Neural crest cell (in vitro differentiated cells): ENCODE measurements around the gene MZT1. TPM values are rescaled to one million over a fixed set of nuclear protein-coding genes. Genes with fewer than 3 reads are reported as not detected.

Experiments used
- DNase-seq: peaks from one replicate; pipeline ENCODE4 v3.0.0; 2021; ENCODE audit warnings: low read depth, mixed read lengths, low spot score
- H3K27ac Mint-ChIP-seq: one replicate; pipeline ENCODE4 v1.8.0; 2021; ENCODE audit warnings: mild to moderate bottlenecking, mixed read lengths; ENCODE audit not compliant: unreplicated experiment
- H3K27me3 Mint-ChIP-seq: 2 replicates; pipeline ENCODE4 v1.8.0; 2021; ENCODE audit warnings: low read depth, mild to moderate bottlenecking, mixed read lengths
- H3K36me3 Mint-ChIP-seq: 2 replicates; pipeline ENCODE4 v1.8.0; 2021; ENCODE audit warnings: low read depth, mild to moderate bottlenecking, mixed read lengths
- H3K4me1 Mint-ChIP-seq: 2 replicates; pipeline ENCODE4 v1.8.0; 2021; ENCODE audit warnings: mixed read lengths
- H3K4me3 Mint-ChIP-seq: one replicate; pipeline ENCODE4 v1.8.0; 2021; ENCODE audit warnings: mild to moderate bottlenecking, mixed read lengths
- H3K9me3 Mint-ChIP-seq: 2 replicates; pipeline ENCODE4 v1.8.0; 2021; ENCODE audit warnings: mixed read lengths
- total RNA-seq: library from RNA; stranded (reverse); gene quantifications from 2 replicates; pipeline ENCODE4 v1.2.1, GENCODE V29; 2021
- TF ChIP-seq, protein P1 (sequence below): fragments of 200-600 bp; sonication (generic); conservative IDR thresholded peaks from 2 replicates; pipeline ENCODE4 v1.5.0; 2021; ENCODE audit warnings: antibody characterized with exemption, mild to moderate bottlenecking

Gene MZT1
- total RNA-seq, 1 donor from 2014 or later, result 18.4 TPM

DNA sequence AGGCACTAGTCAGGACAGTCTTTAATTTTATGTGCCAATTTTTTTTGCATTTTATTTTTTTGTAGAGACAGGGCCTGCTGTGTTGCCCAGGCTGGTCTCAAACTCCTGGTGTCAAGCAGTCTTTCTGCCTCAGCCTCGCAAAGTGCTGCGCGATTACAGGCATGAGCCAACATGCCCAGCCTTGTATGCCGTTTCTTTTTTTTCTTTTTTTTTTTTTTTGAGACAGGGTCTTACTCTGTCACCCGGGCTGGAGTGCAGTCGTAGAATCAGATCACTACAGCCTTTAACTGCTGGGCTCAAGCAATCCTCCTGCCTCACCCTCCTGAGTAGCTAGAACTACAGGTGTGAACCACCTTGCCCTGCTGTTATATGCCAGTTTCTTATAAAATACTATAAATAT, 26.7 kb upstream of the MZT1 start:
- Mint-ChIP-seq H3K4me3 (no peak overlapping the region), H3K27me3 (no peaks in the 10 kb centered on the region), H3K27ac (no peak overlapping the region), H3K36me3 (peaks cover 33% of the 10 kb centered on the region), H3K9me3 (peaks cover 2% of the 10 kb centered on the region), H3K4me1 (no peaks in the 10 kb centered on the region)
- DNase-seq, result no peak
- TF ChIP-seq, protein P1, sequence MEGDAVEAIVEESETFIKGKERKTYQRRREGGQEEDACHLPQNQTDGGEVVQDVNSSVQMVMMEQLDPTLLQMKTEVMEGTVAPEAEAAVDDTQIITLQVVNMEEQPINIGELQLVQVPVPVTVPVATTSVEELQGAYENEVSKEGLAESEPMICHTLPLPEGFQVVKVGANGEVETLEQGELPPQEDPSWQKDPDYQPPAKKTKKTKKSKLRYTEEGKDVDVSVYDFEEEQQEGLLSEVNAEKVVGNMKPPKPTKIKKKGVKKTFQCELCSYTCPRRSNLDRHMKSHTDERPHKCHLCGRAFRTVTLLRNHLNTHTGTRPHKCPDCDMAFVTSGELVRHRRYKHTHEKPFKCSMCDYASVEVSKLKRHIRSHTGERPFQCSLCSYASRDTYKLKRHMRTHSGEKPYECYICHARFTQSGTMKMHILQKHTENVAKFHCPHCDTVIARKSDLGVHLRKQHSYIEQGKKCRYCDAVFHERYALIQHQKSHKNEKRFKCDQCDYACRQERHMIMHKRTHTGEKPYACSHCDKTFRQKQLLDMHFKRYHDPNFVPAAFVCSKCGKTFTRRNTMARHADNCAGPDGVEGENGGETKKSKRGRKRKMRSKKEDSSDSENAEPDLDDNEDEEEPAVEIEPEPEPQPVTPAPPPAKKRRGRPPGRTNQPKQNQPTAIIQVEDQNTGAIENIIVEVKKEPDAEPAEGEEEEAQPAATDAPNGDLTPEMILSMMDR, result no peak

DNA sequence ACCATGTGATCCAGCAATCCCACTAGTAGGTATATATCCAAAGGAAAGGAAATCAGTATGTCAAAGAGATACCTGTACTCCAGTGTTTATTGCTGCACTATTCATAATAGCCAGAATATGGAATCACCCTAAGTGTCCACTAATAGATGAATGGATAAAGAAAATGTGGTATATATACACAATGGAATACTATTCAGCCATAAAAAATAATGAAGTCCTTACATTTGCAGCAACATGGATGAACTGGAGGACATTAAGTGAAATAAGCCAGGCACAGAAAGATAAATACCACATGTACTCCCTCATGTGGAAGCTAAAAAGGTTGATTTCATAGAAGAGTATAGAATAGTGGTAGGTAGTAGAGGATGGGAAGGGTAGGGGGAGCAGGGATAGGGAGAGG, 23.8 kb upstream of the MZT1 start:
- peaks cover 37% of the 10 kb centered on the region for H3K36me3 Mint-ChIP-seq
- DNase-seq, result no peak
- H3K27ac Mint-ChIP-seq, result no peak overlapping the region
- peaks cover 2% of the 10 kb centered on the region for H3K9me3 Mint-ChIP-seq
- H3K4me1 Mint-ChIP-seq, result no peaks in the 10 kb centered on the region
- no peaks in the 10 kb centered on the region for H3K27me3 Mint-ChIP-seq
- TF ChIP-seq, protein P1, result no peak
- no peak overlapping the region for H3K4me3 Mint-ChIP-seq

DNA sequence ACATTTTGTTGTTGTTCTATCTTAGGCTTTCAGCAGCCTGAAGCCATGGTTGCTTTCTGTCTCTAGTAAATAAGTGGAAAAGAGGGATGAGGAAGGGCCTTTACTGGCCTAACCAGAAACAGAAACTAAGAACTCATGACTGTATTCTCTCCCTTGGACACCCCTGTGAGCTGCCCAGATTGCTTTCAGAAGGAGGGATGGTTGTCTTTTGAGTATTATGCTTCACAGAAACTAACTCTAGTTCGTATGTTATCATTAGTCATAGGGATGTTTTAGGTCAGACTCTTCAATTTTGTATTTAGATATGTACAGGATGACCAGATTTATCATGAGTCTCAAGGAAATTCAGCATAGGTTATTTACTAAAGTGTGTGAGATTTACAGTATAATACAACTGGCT, 17.8 kb upstream of the MZT1 start:
- H3K27me3 Mint-ChIP-seq, result no peaks in the 10 kb centered on the region
- H3K9me3 Mint-ChIP-seq, result no peaks in the 10 kb centered on the region
- H3K27ac Mint-ChIP-seq, result no peak overlapping the region
- no peak for DNase-seq
- no peak overlapping the region for H3K4me3 Mint-ChIP-seq
- H3K36me3 Mint-ChIP-seq, result peaks cover 14% of the 10 kb centered on the region
- TF ChIP-seq, protein P1, result no peak
- no peaks in the 10 kb centered on the region for H3K4me1 Mint-ChIP-seq

DNA sequence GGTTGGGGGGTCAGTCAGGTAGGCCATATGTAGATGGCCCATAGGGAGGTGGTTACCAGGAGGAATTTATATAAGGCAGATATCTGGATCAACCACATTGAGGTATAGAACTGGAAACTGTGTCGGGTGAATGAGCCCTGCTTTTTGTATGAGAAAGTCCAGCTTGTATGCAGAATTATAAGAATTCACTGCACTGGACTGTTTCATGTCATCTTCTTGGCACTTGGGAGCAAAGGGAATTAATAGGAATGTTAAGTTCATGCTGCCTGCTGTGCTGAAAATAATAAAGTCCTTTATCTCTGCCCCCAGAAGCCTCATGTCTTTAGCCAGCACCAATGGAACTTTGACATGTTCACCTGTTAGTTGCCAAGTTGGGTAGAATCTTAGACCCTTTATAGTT, 12.6 kb upstream of the MZT1 start:
- H3K36me3 Mint-ChIP-seq, result peaks cover 5% of the 10 kb centered on the region

DNA sequence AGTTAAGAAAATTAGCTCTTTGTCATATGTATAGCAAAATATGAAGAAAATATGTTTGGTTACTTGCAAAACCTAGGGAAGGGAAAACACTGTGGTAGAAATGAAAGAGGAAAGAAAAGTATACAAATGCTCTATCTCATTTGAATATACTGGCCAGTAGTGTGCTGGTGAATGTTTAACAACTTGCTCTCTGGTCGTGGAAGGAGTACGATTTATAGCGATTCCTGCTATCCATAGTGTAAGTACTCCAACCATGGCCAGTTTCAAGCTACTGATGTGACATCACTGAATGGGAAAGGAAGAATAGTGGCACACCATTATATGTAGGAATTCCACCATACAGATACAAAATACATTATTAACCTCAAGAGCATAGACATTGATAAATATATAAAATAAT, 9.6 kb upstream of the MZT1 start:
- Mint-ChIP-seq H3K36me3 (peaks cover 12% of the 10 kb centered on the region), H3K27me3 (no peaks in the 10 kb centered on the region), H3K9me3 (no peaks in the 10 kb centered on the region), H3K27ac (no peak overlapping the region), H3K4me3 (no peak overlapping the region), H3K4me1 (no peaks in the 10 kb centered on the region)
- TF ChIP-seq, protein P1, result no peak
- DNase-seq, result no peak

More for the DNA sequence above, 12.6 kb upstream of the MZT1 start:
- TF ChIP-seq, protein P1, result no peak
- Mint-ChIP-seq H3K9me3 (no peaks in the 10 kb centered on the region), H3K4me3 (no peak overlapping the region), H3K27me3 (no peaks in the 10 kb centered on the region), H3K27ac (no peak overlapping the region), H3K4me1 (no peaks in the 10 kb centered on the region)
- DNase-seq, result no peak

DNA sequence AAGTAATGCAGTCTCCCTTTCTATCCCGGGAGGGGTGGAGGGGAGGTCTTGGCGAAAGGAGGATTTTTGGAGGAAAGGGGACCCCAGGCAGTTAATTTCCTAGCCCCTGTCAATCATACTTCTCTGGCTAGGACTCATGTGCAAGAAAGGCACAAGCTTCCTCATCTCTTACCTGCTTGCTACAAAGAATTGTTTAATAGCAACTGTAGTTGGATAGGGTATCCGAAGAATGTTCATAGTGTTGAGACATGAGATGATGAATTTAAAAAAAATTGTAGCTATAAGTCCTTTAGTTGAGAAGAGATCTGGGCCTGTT, 819 bp upstream of the MZT1 start:
- H3K4me1 Mint-ChIP-seq, result peaks cover 47% of the 10 kb centered on the region
- peak overlapping the region; percentile 43 for H3K27ac Mint-ChIP-seq
- no peaks in the 10 kb centered on the region for H3K9me3 Mint-ChIP-seq
- peaks cover 19% of the 10 kb centered on the region for H3K36me3 Mint-ChIP-seq
- no peak for DNase-seq
- TF ChIP-seq, protein P1, result no peak
- H3K4me3 Mint-ChIP-seq, result peak overlapping the region; percentile 97
- no peaks in the 10 kb centered on the region for H3K27me3 Mint-ChIP-seq
